HG03045 (cell line): ENCODE measurements around the gene SUPT5H.
A peak's percentile ranks its signal among the peaks of the same experiment; 100 is the strongest.
"Not testable (repeated sequence)": the region's sequence is repeated elsewhere in the genome, so short reads cannot be mapped to it uniquely, and the experiment has no call there.

Source experiments
- ATAC-seq: cut with Tn5 transposase; IDR thresholded peaks from one replicate; pipeline ENCODE4 v1.9.1; 2021; ENCODE audit warnings: mild to moderate bottlenecking, moderate library complexity; ENCODE audit not compliant: unreplicated experiment

SUPT5H gene

GRCh38 chr19:39463403-39463802, 18.0 kb downstream of the SUPT5H start:
- no peak for ATAC-seq

- no peak for ATAC-seq
Observed at GRCh38 chr19:39465956-39466747, 20.8 kb downstream of the SUPT5H start.

GRCh38 chr19:39467941-39468340, 22.6 kb downstream of the SUPT5H start:
- ATAC-seq = no peak

- ATAC-seq = no peak
Observed at GRCh38 chr19:39469036-39469435, 23.7 kb downstream of the SUPT5H start.

- no peak for ATAC-seq
Observed at GRCh38 chr19:39469567-39469966, 24.2 kb downstream of the SUPT5H start.

GRCh38 chr19:39470724-39471339, 25.4 kb downstream of the SUPT5H start:
- ATAC-seq = no peak

- ATAC-seq = no peak
Observed at GRCh38 chr19:39471756-39472536, 26.6 kb downstream of the SUPT5H start.

GRCh38 chr19:39472746-39473442, 27.5 kb downstream of the SUPT5H start:
- ATAC-seq = no peak

- no peak for ATAC-seq
Observed at GRCh38 chr19:39473443-39473960, 28.1 kb downstream of the SUPT5H start.

GRCh38 chr19:39474139-39474620, 28.8 kb downstream of the SUPT5H start:
- ATAC-seq = no peak

GRCh38 chr19:39475748-39476147, 30.4 kb downstream of the SUPT5H start:
- ATAC-seq = no peak

- ATAC-seq = not testable (repeated sequence)
Observed at GRCh38 chr19:39479319-39479801, 34.0 kb downstream of the SUPT5H start.

GRCh38 chr19:39479916-39480315, 34.5 kb downstream of the SUPT5H start:
- no peak for ATAC-seq

- peak; percentile 84 for ATAC-seq
Observed at GRCh38 chr19:39480337-39481228, 35.2 kb downstream of the SUPT5H start, which contains the start of gene TIMM50. Gene TIMM50, plus strand, starts transcription at chr19:39480838. Its CDS starts 16 bp downstream, at chr19:39480854.

GRCh38 chr19:39481229-39481545, 35.8 kb downstream of the SUPT5H start:
- ATAC-seq = no peak

- ATAC-seq = no peak
Observed at GRCh38 chr19:39481676-39482075, 36.3 kb downstream of the SUPT5H start.

GRCh38 chr19:39483141-39483540, 37.8 kb downstream of the SUPT5H start:
- no peak for ATAC-seq

- ATAC-seq = no peak
Observed at GRCh38 chr19:39489756-39490155, 44.4 kb downstream of the SUPT5H start.

GRCh38 chr19:39492225-39492624, 46.8 kb downstream of the SUPT5H start:
- ATAC-seq = no peak

GRCh38 chr19:39492788-39493187, 47.4 kb downstream of the SUPT5H start:
- no peak for ATAC-seq
